K562 (cell line): ENCODE data around the gene UBL5. TPM values are rescaled to one million over a fixed set of nuclear protein-coding genes. Genes with fewer than 3 reads are reported as not detected.

Experiments used
- FOXP4 ChIP-seq: sonication (generic); formaldehyde crosslinking; IDR thresholded peaks from 2 replicates; pipeline ENCODE4 v1.8.0; 2022; ENCODE audit warnings: mild to moderate bottlenecking, missing genetic modification reagents, borderline replicate concordance
- HOXB6 ChIP-seq: fragments of 250-450 bp; sonication (Bioruptor Pico); IDR thresholded peaks from 2 replicates; pipeline ENCODE4 v1.5.1; 2022; ENCODE audit warnings: mild to moderate bottlenecking, borderline replicate concordance
- KLF6 ChIP-seq: fragments of 250-450 bp; sonication (Bioruptor Pico); IDR thresholded peaks from 2 replicates; pipeline ENCODE4 v1.4.0; 2020; ENCODE audit warnings: mild to moderate bottlenecking, moderate library complexity, borderline replicate concordance
- NELFE ChIP-seq: IDR thresholded peaks from 2 replicates; pipeline ENCODE4 v1.6.1; 2011; ENCODE audit warnings: mild to moderate bottlenecking; ENCODE audit not compliant: insufficient read depth, insufficient read length
- NFYB ChIP-seq: IDR thresholded peaks from 2 replicates; pipeline ENCODE4 v1.6.1; 2011; ENCODE audit warnings: mild to moderate bottlenecking, moderate library complexity; ENCODE audit not compliant: insufficient read length; ENCODE audit errors: extremely low read depth
- RB1 ChIP-seq: fragments of 450-650 bp; IDR thresholded peaks from 2 replicates; pipeline ENCODE4 v1.6.1; 2017; ENCODE audit warnings: low read depth, mild to moderate bottlenecking
- SNRNP70 ChIP-seq: fragments of 200-400 bp; formaldehyde crosslinking; optimal IDR thresholded peaks from 2 replicates; pipeline ENCODE3; 2017; ENCODE audit warnings: low read depth, low read length
- STAT6 ChIP-seq: sonication (generic); formaldehyde crosslinking; IDR thresholded peaks from 2 replicates; pipeline ENCODE4 v1.8.1; 2023; ENCODE audit warnings: mild to moderate bottlenecking, missing genetic modification reagents
- TCF7L2 ChIP-seq: fragments of 150-350 bp; IDR thresholded peaks from 2 replicates; pipeline ENCODE4 v1.6.1; 2016; ENCODE audit warnings: low read depth, mild to moderate bottlenecking, low read length, moderate library complexity
- YBX1 ChIP-seq: fragments of 450-650 bp; IDR thresholded peaks from 2 replicates; pipeline ENCODE4 v1.7.1; 2016; ENCODE audit warnings: mild to moderate bottlenecking
- ZNF174 ChIP-seq: fragments of 250-450 bp; sonication (Bioruptor Pico); IDR thresholded peaks from 2 replicates; pipeline ENCODE4 v1.4.0; 2020; ENCODE audit warnings: mild to moderate bottlenecking
- ZNF239 ChIP-seq: fragments of 250-450 bp; sonication (Bioruptor Pico); IDR thresholded peaks from 2 replicates; pipeline ENCODE4 v1.4.0; 2020; ENCODE audit warnings: mild to moderate bottlenecking
- ZNF318 ChIP-seq, 2 experiments: fragments of 450-650 bp; IDR thresholded peaks; 2 replicates each; pipeline ENCODE4 v1.6.1; 2016; ENCODE audit warnings: mild to moderate bottlenecking in 2 of 2, borderline replicate concordance in 1 of 2, low read depth in 1 of 2, moderate library complexity in 1 of 2
- polyA plus RNA-seq, 8 experiments: library from polyadenylated mRNA; depleted of rRNA in 4 of 8; stranded (reverse) in 5 of 8; unstranded in 3 of 8; fragments of >200 nt; fragmentation: Nextera tagmentation in 2 of 8; fragmentation: Illumina TruSeq in 1 of 8; extraction: Ambion mirVana in 2 of 8; extraction: Trizol in 1 of 8; gene quantifications; 2 replicates each; pipeline versions ENCODE4 v1.2.1 to v1.2.3, GENCODE V29; 2011 to 2014; ENCODE audit warnings: inconsistent platforms in 1 of 8, missing spikeins in 1 of 8
- total RNA-seq, 7 experiments: library from RNA; depleted of rRNA in 6 of 7; stranded (reverse); fragments of >200 nt in 6 of 7; fragmentation: Illumina TruSeq in 2 of 7; extraction: Trizol in 2 of 7; gene quantifications; 2 replicates each; pipeline versions ENCODE4 v1.2.1 to v1.2.3, GENCODE V29; 2011 to 2021; ENCODE audit warnings: low replicate concordance in 1 of 7

The UBL5 gene
- total and polyA plus RNA-seq, 9 of the 15 experiments (the other 6 are each of a cell fraction or from before 2014, with no cell fraction given) = 410 to 1,266 (median 613) TPM

- TF ChIP-seq ZNF318 (IDR thresholded peaks at IDR 0.05; ENCODE audit: borderline replicate concordance in 1 of 2, low read depth in 1 of 2) (no peak), ZNF239 (no peak), KLF6 (peak; percentile 49; the same call in 1 of the 2 replicates), TCF7L2 (no peak), RB1 (peak; percentile 35; the same call in 1 of the 2 replicates), STAT6 (CRISPR knock-in tag) (no peak), NFYB (peak; percentile 25), SNRNP70 (no peak), ZNF174 (CRISPR knock-in tag) (no peak), YBX1 (no peak), NELFE (no peak), FOXP4 (CRISPR knock-in tag) (no peak), HOXB6 (CRISPR knock-in tag) (no peak)
Observed at GRCh38 chr19:9785367-9786331, 42.1 kb upstream of the UBL5 start (continued).
